ENCODE measurements around the gene ELMO1.

ELMO1 gene

DNA sequence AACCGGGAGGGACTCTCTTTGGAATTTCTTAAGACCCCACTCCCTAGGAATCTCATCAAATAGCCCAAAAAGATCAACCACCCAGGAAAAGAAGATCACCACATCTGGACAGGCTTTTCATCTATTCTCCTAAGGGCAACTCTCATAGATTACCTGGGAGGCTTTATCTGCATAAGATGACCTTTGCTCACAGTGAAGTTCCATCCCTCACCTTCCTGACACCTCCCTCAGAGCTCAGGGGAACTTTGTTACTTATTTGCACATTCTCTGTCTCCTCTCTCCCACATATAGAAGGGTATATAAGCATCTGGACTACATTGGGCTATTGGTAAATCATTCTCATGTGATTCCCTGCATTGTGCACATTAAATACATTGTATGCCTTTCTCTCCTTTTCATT is 80.1 kb downstream of the ELMO1 start:
- Histone ChIP-seq H3K36me3 (no peaks in the 10 kb centered on the region), H3K4me3 (ENCODE audit: low read depth, low read length) (no peak overlapping the region), H3K9me3 (ENCODE audit: severe bottlenecking) (no peaks in the 10 kb centered on the region), H3K27ac (no peak overlapping the region), H3K27me3 (ENCODE audit: insufficient read depth, low read depth, severe bottlenecking) (no peaks in the 10 kb centered on the region)
- no peak for DNase-seq
- TF ChIP-seq, protein P1, sequence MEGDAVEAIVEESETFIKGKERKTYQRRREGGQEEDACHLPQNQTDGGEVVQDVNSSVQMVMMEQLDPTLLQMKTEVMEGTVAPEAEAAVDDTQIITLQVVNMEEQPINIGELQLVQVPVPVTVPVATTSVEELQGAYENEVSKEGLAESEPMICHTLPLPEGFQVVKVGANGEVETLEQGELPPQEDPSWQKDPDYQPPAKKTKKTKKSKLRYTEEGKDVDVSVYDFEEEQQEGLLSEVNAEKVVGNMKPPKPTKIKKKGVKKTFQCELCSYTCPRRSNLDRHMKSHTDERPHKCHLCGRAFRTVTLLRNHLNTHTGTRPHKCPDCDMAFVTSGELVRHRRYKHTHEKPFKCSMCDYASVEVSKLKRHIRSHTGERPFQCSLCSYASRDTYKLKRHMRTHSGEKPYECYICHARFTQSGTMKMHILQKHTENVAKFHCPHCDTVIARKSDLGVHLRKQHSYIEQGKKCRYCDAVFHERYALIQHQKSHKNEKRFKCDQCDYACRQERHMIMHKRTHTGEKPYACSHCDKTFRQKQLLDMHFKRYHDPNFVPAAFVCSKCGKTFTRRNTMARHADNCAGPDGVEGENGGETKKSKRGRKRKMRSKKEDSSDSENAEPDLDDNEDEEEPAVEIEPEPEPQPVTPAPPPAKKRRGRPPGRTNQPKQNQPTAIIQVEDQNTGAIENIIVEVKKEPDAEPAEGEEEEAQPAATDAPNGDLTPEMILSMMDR (IDR thresholded peaks at IDR 0.05; ENCODE audit: low read depth, low read length): no peak

DNA sequence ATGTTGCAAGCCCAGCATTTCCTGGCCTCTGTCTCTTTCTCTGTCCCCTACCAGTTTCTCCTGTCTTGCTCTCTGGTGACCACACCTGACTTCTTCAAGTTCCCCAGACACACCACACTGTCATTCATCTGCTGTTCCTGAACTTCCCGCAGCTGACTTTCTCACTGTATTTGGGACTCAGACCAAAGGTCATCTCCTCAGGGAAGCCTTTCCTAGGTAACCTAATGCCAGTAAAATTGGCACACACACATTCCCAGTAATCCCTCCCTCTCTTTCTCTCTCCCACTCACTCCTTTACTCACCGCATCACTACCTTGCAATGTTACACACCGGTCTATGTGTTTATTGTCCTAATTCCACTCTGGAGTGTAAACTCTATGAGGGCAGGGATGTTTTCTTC is 81.7 kb downstream of the ELMO1 start:
- Histone ChIP-seq H3K9me3 (ENCODE audit: severe bottlenecking) (no peaks in the 10 kb centered on the region), H3K27ac (no peak overlapping the region), H3K27me3 (ENCODE audit: insufficient read depth, low read depth, severe bottlenecking) (no peaks in the 10 kb centered on the region), H3K4me3 (ENCODE audit: low read depth, low read length) (no peak overlapping the region), H3K36me3 (no peaks in the 10 kb centered on the region)
- DNase-seq: no peak
- TF ChIP-seq, protein P1 (IDR thresholded peaks at IDR 0.05; ENCODE audit: low read depth, low read length): no peak

DNA sequence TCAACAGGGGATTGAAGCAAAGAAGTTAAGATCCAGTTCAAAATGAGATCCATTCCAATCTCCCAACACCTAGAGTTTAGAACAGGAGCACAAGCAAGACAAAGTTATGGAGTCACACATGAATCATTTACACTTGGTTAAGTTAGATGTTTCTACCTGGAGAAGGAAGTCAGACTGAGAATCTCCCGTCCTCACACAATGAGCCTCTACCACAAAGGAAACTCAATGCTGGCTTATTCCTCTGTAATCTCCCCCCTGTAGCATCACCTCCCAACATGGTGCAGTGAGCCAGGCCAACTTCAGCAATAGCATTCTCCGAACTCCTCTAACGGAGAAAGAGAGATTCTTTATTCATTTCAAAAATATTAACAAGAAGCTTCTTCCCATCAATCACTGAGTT is 82.2 kb downstream of the ELMO1 start:
- TF ChIP-seq, protein P1 (IDR thresholded peaks at IDR 0.05; ENCODE audit: low read depth, low read length): no peak
- H3K27ac ChIP-seq: no peak overlapping the region
- H3K27me3 ChIP-seq (ENCODE audit: insufficient read depth, low read depth, severe bottlenecking): no peaks in the 10 kb centered on the region
- H3K36me3 ChIP-seq: no peaks in the 10 kb centered on the region
- H3K9me3 ChIP-seq (ENCODE audit: severe bottlenecking): no peaks in the 10 kb centered on the region
- H3K4me3 ChIP-seq (ENCODE audit: low read depth, low read length): no peak overlapping the region
- no peak for DNase-seq

DNA sequence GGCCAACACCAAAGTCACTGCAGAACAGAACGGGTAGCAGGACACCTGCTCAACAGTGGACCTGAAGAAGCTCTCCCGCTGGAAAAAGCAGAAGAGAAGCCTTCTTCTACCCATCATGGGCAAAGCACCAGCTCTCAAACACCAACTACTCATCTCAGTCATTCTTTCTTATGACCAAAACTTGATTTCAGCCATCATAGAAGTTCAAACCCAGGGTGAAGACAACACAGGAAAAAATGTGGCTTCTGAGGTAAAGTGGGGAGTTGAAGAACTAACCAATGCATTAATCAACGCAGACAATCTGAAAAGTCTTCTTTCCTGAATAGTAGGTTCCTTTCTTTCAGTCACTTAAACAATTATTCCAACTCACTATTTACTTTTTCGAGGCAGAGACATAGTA is 83.3 kb downstream of the ELMO1 start:
- Histone ChIP-seq H3K27me3 (ENCODE audit: insufficient read depth, low read depth, severe bottlenecking) (no peaks in the 10 kb centered on the region), H3K9me3 (ENCODE audit: severe bottlenecking) (no peaks in the 10 kb centered on the region), H3K4me3 (ENCODE audit: low read depth, low read length) (no peak overlapping the region), H3K36me3 (no peaks in the 10 kb centered on the region), H3K27ac (no peak overlapping the region)
- TF ChIP-seq, protein P1 (IDR thresholded peaks at IDR 0.05; ENCODE audit: low read depth, low read length): no peak
- no peak for DNase-seq

DNA sequence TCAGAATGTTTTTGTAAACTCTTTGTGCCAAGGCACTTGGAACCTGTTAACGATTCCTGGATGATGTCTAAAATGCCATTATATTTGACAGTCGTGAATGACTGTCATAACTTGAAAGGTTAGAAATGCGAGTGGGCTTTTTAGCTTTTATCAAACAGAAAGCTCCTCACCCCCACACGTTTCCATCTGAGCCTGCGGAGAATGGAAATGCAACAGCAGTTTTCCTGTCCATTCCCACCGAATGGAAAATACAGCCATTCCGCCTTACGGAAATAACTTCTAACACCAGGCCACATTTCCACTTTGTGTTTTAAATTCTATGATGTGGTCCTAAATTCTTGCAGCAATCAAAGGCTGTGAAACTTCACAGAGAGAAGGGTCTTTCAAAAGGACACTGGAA is 83.8 kb downstream of the ELMO1 start:
- TF ChIP-seq, protein P1 (IDR thresholded peaks at IDR 0.05; ENCODE audit: low read depth, low read length): no peak
- DNase-seq: no peak
- no peaks in the 10 kb centered on the region for H3K27me3 ChIP-seq (ENCODE audit: insufficient read depth, low read depth, severe bottlenecking)
- H3K4me3 ChIP-seq (ENCODE audit: low read depth, low read length): no peak overlapping the region
- no peak overlapping the region for H3K27ac ChIP-seq
- H3K36me3 ChIP-seq: no peaks in the 10 kb centered on the region
- H3K9me3 ChIP-seq (ENCODE audit: severe bottlenecking): no peaks in the 10 kb centered on the region

All from WERI-Rb-1 (cell line).